Stimulated activated naive CD8-positive, alpha-beta T cell treated with anti-CD3 and anti-CD28 coated beads, Interleukin-15, Interleukin-2, amounts not matched to agents 100 U/mL and 50 U/mL, for 24 hours (primary cell): ENCODE data around the gene B4GALNT2.

Experiments used
- ATAC-seq: fragments of 150-1000 bp; cut with Tn5 transposase; one replicate; pipeline ENCODE4 v1.10.0; 2021
- DNase-seq: peaks from one replicate; pipeline ENCODE4 v3.0.0; 2021

The B4GALNT2 gene

GRCh38 chr17:49210158-49211029 lies 77.8 kb downstream of the B4GALNT2 start, which contains the start of the genes ABI3 and GNGT2:
Gene ABI3 (plus strand): TSS chr17:49210707. CDS start chr17:49210725, 18 bp downstream.
Gene GNGT2 (minus strand): TSS chr17:49210574. CDS start chr17:49207422, 3,152 bp downstream.
- DNase-seq (peak; percentile 76), ATAC-seq (peak; percentile 91)

- DNase-seq (no peak), ATAC-seq (no peak)
Observed at GRCh38 chr17:49213399-49213798, 80.8 kb downstream of the B4GALNT2 start.

- ATAC-seq = no peak
- no peak for DNase-seq
Observed at GRCh38 chr17:49213847-49214246, 81.3 kb downstream of the B4GALNT2 start.

GRCh38 chr17:49214676-49215360 lies 82.2 kb downstream of the B4GALNT2 start:
- ATAC-seq = no peak
- no peak for DNase-seq

- ATAC-seq = no peak
Observed at GRCh38 chr17:49216482-49216881, 83.9 kb downstream of the B4GALNT2 start.

GRCh38 chr17:49216953-49217650 lies 84.5 kb downstream of the B4GALNT2 start:
- DNase-seq (no peak), ATAC-seq (no peak)

More at GRCh38 chr17:49216482-49216881, 83.9 kb downstream of the B4GALNT2 start:
- DNase-seq = no peak

- ATAC-seq = peak; percentile 65
- peak; percentile 68 for DNase-seq
Observed at GRCh38 chr17:49217651-49218413, 85.3 kb downstream of the B4GALNT2 start.

- DNase-seq (peak; percentile 73), ATAC-seq (peak; percentile 70)
Observed at GRCh38 chr17:49218941-49219913, 86.7 kb downstream of the B4GALNT2 start.

GRCh38 chr17:49219987-49220386 lies 87.4 kb downstream of the B4GALNT2 start:
- no peak for DNase-seq
- ATAC-seq = no peak

- DNase-seq (no peak), ATAC-seq (no peak)
Observed at GRCh38 chr17:49223168-49223516, 90.6 kb downstream of the B4GALNT2 start.

GRCh38 chr17:49223517-49224197 lies 91.1 kb downstream of the B4GALNT2 start:
- DNase-seq = peak; percentile 86
- ATAC-seq = peak; percentile 24

- DNase-seq (peak; percentile 53), ATAC-seq (peak; percentile 15)
Observed at GRCh38 chr17:49224198-49224996, 91.8 kb downstream of the B4GALNT2 start.

GRCh38 chr17:49224997-49225337 lies 92.4 kb downstream of the B4GALNT2 start:
- ATAC-seq = no peak
- DNase-seq = no peak

GRCh38 chr17:49225554-49226236 lies 93.1 kb downstream of the B4GALNT2 start:
- DNase-seq (no peak), ATAC-seq (no peak)
